ENCODE measurements around the gene RAB44.

GRCh38 chr6:36663504-36664446 lies 33.9 kb upstream of the RAB44 start:
- TF ChIP-seq CTCF (IDR thresholded peaks at IDR 0.05) (no peak), EP300 (IDR thresholded peaks at IDR 0.05) (no peak), POLR2A (IDR thresholded peaks at IDR 0.05) (no peak)
